Spinal cord (tissue), 9 donors: ENCODE data around the gene TARP.
A peak's percentile ranks its signal among the peaks of the same experiment; 100 is the strongest.

Source experiments
- DNase-seq, 6 donors: peaks; one replicate each; pipeline versions ENCODE4 v3.0.0 to v3.0.0-alpha.2; 2013 to 2015; ENCODE audit warnings: low spot score in 6 of 6, low read depth in 4 of 6
- H3K27ac ChIP-seq: one replicate; pipeline ENCODE4 v1.5.1; 2013; ENCODE audit warnings: low read depth, low read length, control low read depth
- H3K27me3 ChIP-seq: one replicate; pipeline ENCODE4 v1.6.1; 2013; ENCODE audit warnings: low read length; ENCODE audit not compliant: control insufficient read depth, insufficient read depth
- H3K36me3 ChIP-seq: one replicate; pipeline ENCODE4 v1.6.1; 2013; ENCODE audit warnings: low read length; ENCODE audit not compliant: control insufficient read depth, insufficient read depth
- H3K4me1 ChIP-seq: one replicate; pipeline ENCODE4 v1.6.1; 2013; ENCODE audit warnings: low read length; ENCODE audit not compliant: control insufficient read depth, insufficient read depth
- H3K4me3 ChIP-seq: one replicate; pipeline ENCODE4 v1.5.1; 2013; ENCODE audit warnings: low read depth, low read length, control low read depth
- H3K9me3 ChIP-seq: one replicate; pipeline ENCODE4 v1.6.1; 2013; ENCODE audit warnings: low read length; ENCODE audit not compliant: control insufficient read depth, insufficient read depth
- WGBS: methylation state at CpG from one replicate; pipeline ENCODE4 v1.1.5; 2013; ENCODE audit warnings: missing lambda C conversion rate; ENCODE audit not compliant: insufficient coverage; 5-methylcytosine and 5-hydroxymethylcytosine counted together
- donor health status: healthy.

Gene TARP

GRCh38 chr7:38229884-38230642 is 43.4 kb downstream of the TARP start:
- no peak for DNase-seq
- no peaks in the 10 kb centered on the region for H3K9me3 ChIP-seq
- WGBS = no CpG with 5 or more reads among the region's 6 CpGs
- H3K4me1 ChIP-seq = no peaks in the 10 kb centered on the region
- no peak overlapping the region for H3K4me3 ChIP-seq
- H3K27me3 ChIP-seq = no peaks in the 10 kb centered on the region
- no peak overlapping the region for H3K27ac ChIP-seq
- peaks cover 6% of the 10 kb centered on the region for H3K36me3 ChIP-seq

- no peak for DNase-seq
- Histone ChIP-seq H3K27me3 (no peaks in the 10 kb centered on the region), H3K27ac (no peak overlapping the region), H3K36me3 (peaks cover 6% of the 10 kb centered on the region), H3K4me3 (no peak overlapping the region), H3K4me1 (no peaks in the 10 kb centered on the region), H3K9me3 (no peaks in the 10 kb centered on the region)
- 100% methylated on average over 1 of the region's 6 CpGs for WGBS
Measured at GRCh38 chr7:38229386-38229785, 44.0 kb downstream of the TARP start.

GRCh38 chr7:38224392-38224791 is 49.0 kb downstream of the TARP start:
- H3K4me1 ChIP-seq = no peaks in the 10 kb centered on the region
- 90% methylated on average over 3 of the region's 5 CpGs for WGBS
- no peak for DNase-seq
- H3K36me3 ChIP-seq = peaks cover 8% of the 10 kb centered on the region
- H3K9me3 ChIP-seq = no peaks in the 10 kb centered on the region
- H3K27me3 ChIP-seq = no peaks in the 10 kb centered on the region
- no peak overlapping the region for H3K27ac ChIP-seq
- H3K4me3 ChIP-seq = no peak overlapping the region

GRCh38 chr7:38223306-38223705 is 50.1 kb downstream of the TARP start:
- H3K9me3 ChIP-seq = no peaks in the 10 kb centered on the region
- no CpG with 5 or more reads among the region's 2 CpGs for WGBS
- no peak overlapping the region for H3K4me3 ChIP-seq
- DNase-seq = no peak
- H3K36me3 ChIP-seq = peaks cover 7% of the 10 kb centered on the region
- H3K27ac ChIP-seq = no peak overlapping the region
- H3K27me3 ChIP-seq = no peaks in the 10 kb centered on the region
- no peaks in the 10 kb centered on the region for H3K4me1 ChIP-seq

GRCh38 chr7:38222481-38223096 is 50.8 kb downstream of the TARP start:
- no peak overlapping the region for H3K27ac ChIP-seq
- WGBS = no CpG with 5 or more reads among the region's 5 CpGs

GRCh38 chr7:38220452-38220851 is 53.0 kb downstream of the TARP start:
- Histone ChIP-seq H3K27me3 (no peaks in the 10 kb centered on the region), H3K27ac (no peak overlapping the region), H3K36me3 (peaks cover 16% of the 10 kb centered on the region), H3K4me1 (peaks cover 3% of the 10 kb centered on the region), H3K9me3 (no peaks in the 10 kb centered on the region), H3K4me3 (no peak overlapping the region)
- DNase-seq = no peak
- no CpG with 5 or more reads among the region's 3 CpGs for WGBS

More at GRCh38 chr7:38222481-38223096, 50.8 kb downstream of the TARP start:
- DNase-seq = peak; percentile 35 to 92 (median 59)
- no peaks in the 10 kb centered on the region for H3K27me3 ChIP-seq
- no peaks in the 10 kb centered on the region for H3K9me3 ChIP-seq
- peaks cover 7% of the 10 kb centered on the region for H3K36me3 ChIP-seq
- no peak overlapping the region for H3K4me3 ChIP-seq
- H3K4me1 ChIP-seq = no peaks in the 10 kb centered on the region

- no peak for DNase-seq
- Histone ChIP-seq H3K27me3 (no peaks in the 10 kb centered on the region), H3K27ac (no peak overlapping the region), H3K36me3 (peaks cover 16% of the 10 kb centered on the region), H3K9me3 (no peaks in the 10 kb centered on the region), H3K4me1 (peaks cover 4% of the 10 kb centered on the region), H3K4me3 (no peak overlapping the region)
- WGBS = no CpG with 5 or more reads among the region's 2 CpGs
Measured at GRCh38 chr7:38217672-38218071, 55.8 kb downstream of the TARP start.

GRCh38 chr7:38215735-38216670 is 57.4 kb downstream of the TARP start:
- DNase-seq = peak; percentile 24 to 85 (median 54)
- Histone ChIP-seq H3K4me3 (no peak overlapping the region), H3K36me3 (peaks cover 16% of the 10 kb centered on the region)

GRCh38 chr7:38215115-38215514 is 58.3 kb downstream of the TARP start:
- no peak overlapping the region for H3K27ac ChIP-seq
- H3K9me3 ChIP-seq = no peaks in the 10 kb centered on the region
- no peaks in the 10 kb centered on the region for H3K27me3 ChIP-seq
- H3K36me3 ChIP-seq = peaks cover 16% of the 10 kb centered on the region
- H3K4me3 ChIP-seq = no peak overlapping the region
- peak in 2 of 6 donors; percentile 13 to 22 for DNase-seq
- H3K4me1 ChIP-seq = peaks cover 4% of the 10 kb centered on the region
- WGBS = no CpG with 5 or more reads among the region's 1 CpG

More at GRCh38 chr7:38215735-38216670, 57.4 kb downstream of the TARP start:
- WGBS = 13% methylated on average over 5 of the region's 5 CpGs
- Histone ChIP-seq H3K9me3 (no peaks in the 10 kb centered on the region), H3K4me1 (peaks cover 4% of the 10 kb centered on the region), H3K27ac (peak overlapping the region; percentile 12), H3K27me3 (no peaks in the 10 kb centered on the region)
